Measurements from ENCODE around the gene ALG1.
"Not testable (repeated sequence)": the region's sequence is repeated elsewhere in the genome, so short reads cannot be mapped to it uniquely, and the experiment has no call there.

ALG1 gene

DNA sequence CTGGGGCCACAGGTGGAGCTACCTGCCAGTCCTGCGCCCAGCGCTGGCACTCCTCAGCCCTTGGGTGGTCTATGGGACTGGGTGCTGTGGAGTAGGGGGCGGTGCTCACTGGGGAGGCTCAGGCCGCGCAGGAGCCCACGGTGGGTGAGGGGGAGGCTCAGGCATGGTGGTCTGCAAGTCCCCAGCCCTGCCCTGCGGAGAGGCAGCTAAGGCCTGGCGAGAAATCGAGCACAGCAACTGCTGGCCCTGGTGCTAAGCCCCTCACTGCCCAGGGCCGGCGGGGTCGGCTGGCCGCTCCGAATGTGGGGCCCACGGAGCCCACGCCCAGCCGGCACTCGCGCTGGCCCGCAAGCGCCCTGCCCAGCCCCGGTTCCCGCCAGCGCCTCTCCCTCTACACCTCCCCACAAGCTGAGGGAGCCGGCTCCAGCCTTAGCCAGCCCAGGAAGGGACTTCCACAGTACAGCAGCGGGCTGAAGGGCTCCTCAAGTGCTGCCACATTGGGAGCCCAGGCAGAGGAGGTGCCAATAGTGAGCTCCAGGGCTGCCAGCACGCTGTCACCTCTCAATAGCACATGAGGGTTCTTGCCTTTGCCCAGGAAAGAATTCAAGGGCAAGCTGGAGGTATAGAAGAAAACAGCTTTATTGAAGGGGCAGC is 37.0 kb downstream of the ALG1 start:
- DNase-seq (ENCODE audit: low spot score in 2 of 2), result no peak
- H3K36me3 ChIP-seq (replicated peaks), result no peaks in the 10 kb centered on the region
- H3K9me3 ChIP-seq, result no peaks in the 10 kb centered on the region
- no peaks in the 10 kb centered on the region for H3K27me3 ChIP-seq (ENCODE audit: low read depth)
- no peak overlapping the region for H3K4me3 ChIP-seq
- no peaks in the 10 kb centered on the region for H3K4me1 ChIP-seq
- in situ Hi-C loops (cut with MboI; ENCODE audit: low sequenced_read_pairs), result no loop called here

GRCh38 chr16:5110933-5111332 is 39.3 kb downstream of the ALG1 start:
- in situ Hi-C loops (cut with MboI; ENCODE audit: low sequenced_read_pairs); H3K9me3 ChIP-seq: not testable (repeated sequence)

GRCh38 chr16:5116780-5117295 is 45.2 kb downstream of the ALG1 start:
- H3K4me3 ChIP-seq; H3K4me1 ChIP-seq; H3K9me3 ChIP-seq; in situ Hi-C loops (cut with MboI; ENCODE audit: low sequenced_read_pairs); DNase-seq (ENCODE audit: low spot score in 2 of 2); H3K36me3 ChIP-seq (replicated peaks): not testable (repeated sequence)
- H3K27me3 ChIP-seq (ENCODE audit: low read depth), result peaks cover 14% of the 10 kb centered on the region

More at GRCh38 chr16:5110933-5111332, 39.3 kb downstream of the ALG1 start:
- not testable (repeated sequence) for DNase-seq (ENCODE audit: low spot score in 2 of 2); H3K36me3 ChIP-seq (replicated peaks); H3K4me3 ChIP-seq; H3K4me1 ChIP-seq; H3K27me3 ChIP-seq (ENCODE audit: low read depth)

GRCh38 chr16:5117300-5118087 is 45.9 kb downstream of the ALG1 start:
- in situ Hi-C loops (cut with MboI; ENCODE audit: low sequenced_read_pairs); H3K4me3 ChIP-seq; H3K36me3 ChIP-seq (replicated peaks); H3K9me3 ChIP-seq; H3K4me1 ChIP-seq: not testable (repeated sequence)
- H3K27me3 ChIP-seq (ENCODE audit: low read depth), result peaks cover 14% of the 10 kb centered on the region
- peak in 1 of 2 experiments; percentile 44 for DNase-seq (ENCODE audit: low spot score in 2 of 2)

DNA sequence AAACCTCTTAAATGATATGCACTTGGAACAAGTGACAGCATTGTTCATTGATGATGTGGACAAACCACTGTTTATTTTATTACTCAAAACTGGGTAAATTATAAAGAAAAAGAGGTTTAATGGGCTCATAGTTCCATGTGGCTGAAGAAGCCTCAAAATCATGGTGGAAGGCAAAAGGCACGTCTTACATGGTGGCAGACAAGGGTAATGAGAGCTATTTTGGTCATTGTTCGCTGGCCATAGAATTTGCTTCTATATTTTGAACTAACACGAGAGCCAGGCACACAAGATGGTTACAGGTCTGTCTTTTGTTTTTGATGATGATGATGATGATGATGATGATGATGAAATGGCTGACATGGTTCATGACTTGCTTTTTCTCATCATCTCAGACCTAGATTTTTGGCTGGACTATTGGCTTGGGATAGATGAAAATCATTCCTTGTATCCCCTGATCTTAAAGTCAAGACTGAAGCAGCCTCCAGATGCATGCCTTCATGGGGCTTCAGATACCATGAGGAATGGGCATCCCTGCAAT is 59.9 kb downstream of the ALG1 start:
- H3K36me3 ChIP-seq (replicated peaks); H3K9me3 ChIP-seq; H3K27me3 ChIP-seq (ENCODE audit: low read depth); DNase-seq (ENCODE audit: low spot score in 2 of 2); in situ Hi-C loops (cut with MboI; ENCODE audit: low sequenced_read_pairs); H3K4me1 ChIP-seq; H3K4me3 ChIP-seq: not testable (repeated sequence)

- in situ Hi-C loops (cut with MboI; ENCODE audit: low sequenced_read_pairs); H3K4me1 ChIP-seq; DNase-seq (ENCODE audit: low spot score in 2 of 2); H3K9me3 ChIP-seq; H3K36me3 ChIP-seq (replicated peaks); H3K27me3 ChIP-seq (ENCODE audit: low read depth); H3K4me3 ChIP-seq: not testable (repeated sequence)
Observed at GRCh38 chr16:5132915-5133600, 61.4 kb downstream of the ALG1 start.

DNA sequence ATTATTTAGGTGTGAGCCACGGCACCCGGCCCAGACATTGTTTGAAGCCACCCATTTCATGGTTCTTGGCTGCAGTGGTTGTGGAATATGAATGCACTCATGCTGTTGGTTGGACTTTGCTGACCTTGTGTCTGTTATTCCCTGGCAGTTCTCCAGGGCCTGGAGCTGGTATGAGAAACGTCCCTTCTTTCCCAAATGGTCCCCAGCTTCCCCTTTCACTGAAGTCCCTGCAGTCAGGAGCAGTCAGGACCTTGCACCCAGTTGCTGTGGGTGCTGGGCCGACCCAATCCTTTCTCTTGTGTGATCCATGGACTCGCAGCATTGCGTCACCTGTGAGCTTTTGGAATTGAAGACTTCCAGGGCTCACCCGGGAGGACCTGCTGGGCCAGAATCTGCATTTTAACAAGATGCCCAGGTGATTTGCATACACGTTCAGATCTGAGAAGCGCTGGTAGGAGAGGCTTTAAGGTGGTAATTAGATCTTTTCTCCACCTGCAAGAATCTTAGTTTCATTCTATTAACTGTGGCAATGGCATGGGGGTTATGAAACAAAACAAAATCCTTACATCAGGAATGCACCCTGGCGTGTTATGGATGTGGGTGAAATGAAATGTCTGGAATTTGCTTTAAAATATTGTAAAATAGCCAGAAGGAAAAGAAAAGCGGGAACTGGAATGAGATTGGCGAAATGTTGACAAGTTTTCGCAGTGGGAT is 63.3 kb downstream of the ALG1 start:
- H3K4me1 ChIP-seq; H3K9me3 ChIP-seq; H3K27me3 ChIP-seq (ENCODE audit: low read depth); H3K36me3 ChIP-seq (replicated peaks); H3K4me3 ChIP-seq; in situ Hi-C loops (cut with MboI; ENCODE audit: low sequenced_read_pairs); DNase-seq (ENCODE audit: low spot score in 2 of 2): not testable (repeated sequence)

Measured in HAP-1 (cell line).